T47D (cell line): ENCODE results near the gene AQP4.

Source experiments
- DNase-seq, 2 experiments: peaks; one replicate each; pipeline versions ENCODE4 v3.0.0 to v3.0.0-alpha.2; 2011 to 2012; ENCODE audit warnings: low read depth in 1 of 2, low spot score in 1 of 2
- JUND ChIP-seq: IDR thresholded peaks from 2 replicates; pipeline ENCODE4 v1.6.1; 2012; ENCODE audit warnings: low read depth
- in situ Hi-C: cut with HindIII; loops from 2 replicates; pipeline ENCODE4 v1.10.0; 2016; ENCODE audit warnings: low sequenced_read_pairs, low pct_unique_long_range_greater_than_20kb

The AQP4 gene

DNA sequence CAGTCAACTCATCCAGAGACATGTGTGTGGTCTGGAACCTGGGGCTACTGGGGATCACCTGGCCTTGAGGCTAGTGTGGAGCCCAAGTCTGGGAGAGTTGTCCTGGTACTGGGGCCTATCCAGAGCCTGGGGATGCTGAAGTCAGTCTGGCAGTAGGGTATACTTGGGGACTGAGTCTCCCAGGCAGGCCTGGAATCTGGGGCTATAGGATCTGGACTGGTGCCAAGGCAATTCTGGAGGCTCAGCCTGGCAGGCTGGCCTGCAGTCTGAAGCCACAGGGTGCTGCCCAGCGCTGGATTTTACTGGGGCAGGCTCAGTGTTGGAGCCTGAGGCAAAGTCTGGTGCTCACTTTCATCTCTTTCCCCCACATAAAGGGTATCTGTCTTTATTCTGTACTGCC is 46.5 kb downstream of the AQP4 start:
- TF ChIP-seq JUND, result no peak
- no peak for DNase-seq
- in situ Hi-C loops, result no loop called here

DNA sequence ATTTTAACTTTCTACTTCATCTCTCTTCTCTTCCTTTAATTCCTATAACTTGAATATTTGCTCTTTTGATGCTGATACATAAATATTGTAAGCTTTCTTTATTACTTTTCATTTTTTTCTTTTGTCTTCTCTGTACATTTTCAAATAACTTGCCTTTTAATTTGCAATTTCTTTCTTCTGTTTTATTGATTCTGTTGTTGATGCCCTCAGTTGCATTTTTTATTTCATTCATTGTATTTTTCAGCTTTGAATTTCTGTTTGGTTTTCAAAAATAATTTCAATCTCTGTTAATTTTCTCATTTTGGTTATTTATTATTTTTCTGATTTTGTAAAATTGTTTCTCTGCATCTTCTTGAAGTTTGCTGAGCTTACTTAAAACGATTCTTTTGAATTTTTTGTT is 47.0 kb downstream of the AQP4 start:
- no peak for DNase-seq
- in situ Hi-C loops, result no loop called here
- no peak for TF ChIP-seq JUND

DNA sequence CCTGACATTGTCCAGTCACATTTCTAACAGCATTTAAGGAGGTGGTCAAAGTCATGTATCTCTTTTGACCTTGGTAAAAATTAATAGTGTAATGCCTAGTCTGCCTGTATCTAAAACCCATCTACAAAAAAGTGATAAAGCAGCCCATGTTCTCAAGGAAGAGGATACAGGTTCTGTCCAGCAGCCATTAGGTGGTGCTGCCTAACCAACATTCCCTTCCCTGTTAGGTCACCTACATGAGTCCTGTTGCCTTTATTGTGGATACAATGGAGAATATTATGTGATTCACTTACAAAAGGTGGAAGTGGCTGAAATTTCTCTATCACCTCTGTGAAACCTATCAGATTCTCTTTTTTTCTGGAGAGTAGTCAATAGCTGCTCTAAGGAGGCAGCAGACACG is 52.5 kb downstream of the AQP4 start:
- peak; percentile 45 to 74 for DNase-seq
- no peak for TF ChIP-seq JUND
- in situ Hi-C loops, result no loop called here

- in situ Hi-C loops, result no loop called here
- DNase-seq, result no peak
- TF ChIP-seq JUND, result no peak
These were observed 53.0 kb downstream of the AQP4 start for GRCh38 chr18:26812462-26812861.

DNA sequence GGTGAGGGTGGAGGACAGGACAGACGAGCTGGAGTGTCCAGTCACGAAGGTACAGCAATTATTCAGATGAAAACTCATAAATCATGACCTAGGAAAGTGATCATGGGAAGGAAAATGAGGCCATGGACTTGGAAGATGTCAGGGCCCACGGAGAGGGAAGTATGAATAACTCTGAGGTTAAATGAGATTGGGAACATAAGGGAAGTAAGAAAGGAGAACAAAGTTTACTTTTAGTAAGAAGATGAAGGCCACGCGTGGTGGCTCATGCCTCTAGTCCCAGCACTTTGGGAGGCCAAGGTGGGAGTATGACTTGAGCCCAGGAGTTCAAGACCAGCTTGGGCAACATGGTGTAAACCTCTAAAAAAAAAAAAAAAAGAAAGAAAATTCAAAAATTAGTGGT is 56.2 kb downstream of the AQP4 start:
- in situ Hi-C loops, result no loop called here
- no peak for TF ChIP-seq JUND
- DNase-seq, result no peak

DNA sequence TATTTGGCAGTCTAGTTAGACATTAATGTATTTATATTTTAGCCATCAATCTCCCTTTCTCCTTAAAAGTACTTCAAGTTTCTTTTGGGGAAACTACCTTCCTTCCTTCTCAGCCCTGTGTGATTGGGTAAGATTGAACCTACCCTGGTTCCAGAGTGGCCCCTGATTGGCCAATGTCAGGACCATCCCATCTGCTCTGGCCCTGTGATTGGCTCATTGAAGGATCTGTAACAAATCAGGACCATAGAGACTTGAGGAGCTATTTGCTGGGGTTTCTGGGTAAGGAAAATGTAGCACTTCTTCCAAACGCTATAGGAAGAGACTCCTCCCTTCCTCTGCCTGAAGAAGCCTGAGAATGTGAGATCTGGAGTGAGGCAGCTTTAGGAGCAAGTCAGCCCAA is 59.3 kb downstream of the AQP4 start:
- in situ Hi-C loops, result no loop called here
- TF ChIP-seq JUND, result no peak
- DNase-seq, result peak in 1 of 2 experiments; percentile 1

- peak; percentile 3 to 42 for DNase-seq
- no peak for TF ChIP-seq JUND
- in situ Hi-C loops, result no loop called here
These were observed 61.0 kb downstream of the AQP4 start for GRCh38 chr18:26804519-26804918.

GRCh38 chr18:26803643-26804042 is 61.9 kb downstream of the AQP4 start:
- DNase-seq, result no peak
- TF ChIP-seq JUND, result no peak
- in situ Hi-C loops, result no loop called here

DNA sequence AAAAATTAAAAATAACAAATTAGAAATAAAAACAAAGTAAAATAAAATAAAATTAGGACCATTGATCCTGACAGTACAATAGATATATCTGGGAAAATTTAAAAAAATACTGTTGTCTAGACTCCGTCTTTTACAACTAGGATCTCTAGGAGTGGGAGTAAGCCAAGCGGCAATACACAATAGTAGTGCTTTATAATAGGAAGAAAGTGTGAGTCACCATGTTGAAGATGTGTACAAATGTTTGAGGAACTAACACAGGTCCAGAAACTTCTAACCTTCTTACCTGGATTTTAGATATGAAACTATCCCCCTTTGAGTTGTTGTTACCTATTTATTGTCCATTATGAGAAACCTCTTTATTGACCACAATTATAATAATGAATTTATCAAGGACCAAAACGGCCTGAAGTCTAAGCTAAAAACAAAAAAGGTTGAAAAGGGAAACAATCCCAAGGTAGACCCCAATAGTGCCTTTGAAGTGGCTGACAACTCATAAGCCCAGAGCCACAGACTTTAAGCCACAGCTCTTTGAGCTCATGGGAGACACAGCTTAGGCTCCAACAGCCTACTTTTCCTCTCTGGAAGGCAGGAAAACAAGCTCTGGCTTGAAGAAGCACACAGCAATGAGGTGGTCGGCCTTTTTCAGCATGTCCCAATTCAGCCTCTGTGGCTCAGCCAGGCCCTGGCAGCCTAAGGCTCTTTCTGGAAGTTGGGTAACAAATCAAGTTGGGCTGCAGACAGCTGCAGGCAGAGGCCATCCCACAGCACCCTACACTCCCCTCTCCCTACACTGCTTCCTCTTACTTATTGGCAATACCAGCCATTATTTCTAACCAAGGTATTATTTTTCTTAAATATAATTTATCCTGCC is 62.9 kb downstream of the AQP4 start:
- in situ Hi-C loops, result no loop called here
- DNase-seq, result no peak
- no peak for TF ChIP-seq JUND
